ENCODE data around the gene NELL2.

NELL2 gene

GRCh38 chr12:44507461-44507860 is 368.7 kb downstream of the NELL2 start:
- ChIA-PET CTCF (no interaction called here), POLR2A (no interaction called here)
- DNase-seq (ENCODE audit: extremely low spot score), result no peak
- TF ChIP-seq NFRKB (IDR thresholded peaks at IDR 0.05) (no peak), HDGF (IDR thresholded peaks at IDR 0.05; ENCODE audit: borderline replicate concordance) (no peak), SP1 (IDR thresholded peaks at IDR 0.05) (no peak), L3MBTL2 (conservative IDR thresholded peaks at IDR 0.05) (no peak), ELF4 (IDR thresholded peaks at IDR 0.05) (no peak), ZNF384 (IDR thresholded peaks at IDR 0.05) (no peak), FOXM1 (IDR thresholded peaks at IDR 0.05; ENCODE audit: borderline replicate concordance) (no peak), FOXK2 (IDR thresholded peaks at IDR 0.05) (no peak), SUZ12 (IDR thresholded peaks at IDR 0.05) (no peak), BHLHE40 (IDR thresholded peaks at IDR 0.05; ENCODE audit: borderline replicate concordance) (no peak), TARDBP (IDR thresholded peaks at IDR 0.05) (no peak)

DNA sequence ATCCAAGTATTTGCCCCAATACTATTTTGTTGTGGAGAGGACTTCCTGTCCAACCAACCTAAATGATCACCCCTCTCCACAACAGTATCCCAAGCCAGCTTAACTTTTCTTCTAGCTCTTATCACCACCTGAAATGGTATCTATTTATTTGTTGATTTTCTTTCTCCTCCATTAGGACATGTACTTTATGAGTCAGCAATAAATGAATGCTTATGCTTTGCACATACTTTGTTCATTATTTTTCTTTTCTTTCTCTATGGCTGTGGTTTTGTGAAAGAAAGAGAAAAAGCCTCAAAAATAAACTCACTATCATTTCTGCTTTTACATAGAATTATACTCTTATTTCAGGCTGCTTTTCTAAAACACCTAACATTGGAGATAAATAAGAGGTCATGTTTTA is 371.3 kb downstream of the NELL2 start:
- TF ChIP-seq FOXK2 (IDR thresholded peaks at IDR 0.05), result no peak
- no peak for TF ChIP-seq ARNT (IDR thresholded peaks at IDR 0.05)
- TF ChIP-seq LEF1 (IDR thresholded peaks at IDR 0.05; ENCODE audit: borderline replicate concordance), result no peak
- no peak for TF ChIP-seq NFRKB (IDR thresholded peaks at IDR 0.05)
- TF ChIP-seq FOXM1 (IDR thresholded peaks at IDR 0.05; ENCODE audit: borderline replicate concordance), result no peak
- TF ChIP-seq ZNF384 (IDR thresholded peaks at IDR 0.05), result no peak
- TF ChIP-seq TARDBP (IDR thresholded peaks at IDR 0.05), result no peak
- TF ChIP-seq, protein P1, sequence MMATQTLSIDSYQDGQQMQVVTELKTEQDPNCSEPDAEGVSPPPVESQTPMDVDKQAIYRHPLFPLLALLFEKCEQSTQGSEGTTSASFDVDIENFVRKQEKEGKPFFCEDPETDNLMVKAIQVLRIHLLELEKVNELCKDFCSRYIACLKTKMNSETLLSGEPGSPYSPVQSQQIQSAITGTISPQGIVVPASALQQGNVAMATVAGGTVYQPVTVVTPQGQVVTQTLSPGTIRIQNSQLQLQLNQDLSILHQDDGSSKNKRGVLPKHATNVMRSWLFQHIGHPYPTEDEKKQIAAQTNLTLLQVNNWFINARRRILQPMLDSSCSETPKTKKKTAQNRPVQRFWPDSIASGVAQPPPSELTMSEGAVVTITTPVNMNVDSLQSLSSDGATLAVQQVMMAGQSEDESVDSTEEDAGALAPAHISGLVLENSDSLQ (IDR thresholded peaks at IDR 0.05), result no peak
- no peak for TF ChIP-seq L3MBTL2 (conservative IDR thresholded peaks at IDR 0.05)
- no peak for TF ChIP-seq BHLHE40 (IDR thresholded peaks at IDR 0.05; ENCODE audit: borderline replicate concordance)
- no peak for TF ChIP-seq CTBP1 (IDR thresholded peaks at IDR 0.05; ENCODE audit: borderline replicate concordance)
- TF ChIP-seq FOXA1 (IDR thresholded peaks at IDR 0.05), result no peak
- no peak for DNase-seq (ENCODE audit: extremely low spot score)
- ChIA-PET POLR2A (no interaction called here), CTCF (no interaction called here)

- POLR2A ChIA-PET, result no interaction called here
- CTCF ChIA-PET, result no interaction called here
- no peak for TF ChIP-seq HDGF (IDR thresholded peaks at IDR 0.05; ENCODE audit: borderline replicate concordance)
- no peak for TF ChIP-seq FOXM1 (IDR thresholded peaks at IDR 0.05; ENCODE audit: borderline replicate concordance)
- no peak for TF ChIP-seq CTBP1 (IDR thresholded peaks at IDR 0.05; ENCODE audit: borderline replicate concordance)
- TF ChIP-seq SUZ12 (IDR thresholded peaks at IDR 0.05), result no peak
- no peak for TF ChIP-seq NFRKB (IDR thresholded peaks at IDR 0.05)
- no peak for TF ChIP-seq FOXA1 (IDR thresholded peaks at IDR 0.05)
- no peak for TF ChIP-seq TARDBP (IDR thresholded peaks at IDR 0.05)
- no peak for TF ChIP-seq SP1 (IDR thresholded peaks at IDR 0.05)
- TF ChIP-seq, protein P1 (IDR thresholded peaks at IDR 0.05), result no peak
- no peak for TF ChIP-seq L3MBTL2 (conservative IDR thresholded peaks at IDR 0.05)
- TF ChIP-seq ZNF384 (IDR thresholded peaks at IDR 0.05), result no peak
- TF ChIP-seq ELF4 (IDR thresholded peaks at IDR 0.05), result no peak
- TF ChIP-seq FOXK2 (IDR thresholded peaks at IDR 0.05), result no peak
- TF ChIP-seq LEF1 (IDR thresholded peaks at IDR 0.05; ENCODE audit: borderline replicate concordance), result no peak
- TF ChIP-seq ARNT (IDR thresholded peaks at IDR 0.05), result no peak
- TF ChIP-seq BHLHE40 (IDR thresholded peaks at IDR 0.05; ENCODE audit: borderline replicate concordance), result no peak
- DNase-seq (ENCODE audit: extremely low spot score), result no peak
Measured at GRCh38 chr12:44503329-44503728, 372.8 kb downstream of the NELL2 start.

DNA sequence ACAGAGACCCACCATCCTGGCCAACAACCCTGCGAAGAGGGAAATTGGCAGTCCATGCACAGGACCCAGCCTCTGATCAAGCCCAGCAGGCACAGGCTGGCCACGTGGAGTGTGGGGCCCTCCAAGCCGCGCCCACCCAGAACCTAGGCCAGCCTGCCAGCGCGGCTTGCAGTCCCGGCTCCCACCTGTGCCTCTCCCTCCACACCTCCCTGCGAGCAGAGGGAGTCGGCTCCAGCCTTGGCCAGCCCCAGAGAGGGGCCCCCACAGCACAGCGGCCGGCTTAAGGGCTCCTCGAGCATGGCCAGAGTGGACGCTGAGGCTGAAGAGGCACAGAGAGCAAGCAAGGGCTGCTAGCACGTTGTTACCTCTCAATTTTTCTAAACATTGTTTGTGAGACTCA is 373.4 kb downstream of the NELL2 start:
- ChIA-PET CTCF (no interaction called here), POLR2A (no interaction called here)
- no peak for TF ChIP-seq NFRKB (IDR thresholded peaks at IDR 0.05)
- TF ChIP-seq BHLHE40 (IDR thresholded peaks at IDR 0.05; ENCODE audit: borderline replicate concordance), result no peak
- TF ChIP-seq L3MBTL2 (conservative IDR thresholded peaks at IDR 0.05), result no peak
- no peak for TF ChIP-seq TARDBP (IDR thresholded peaks at IDR 0.05)
- TF ChIP-seq FOXK2 (IDR thresholded peaks at IDR 0.05), result no peak
- TF ChIP-seq ELF4 (IDR thresholded peaks at IDR 0.05), result no peak
- no peak for TF ChIP-seq CTBP1 (IDR thresholded peaks at IDR 0.05; ENCODE audit: borderline replicate concordance)
- DNase-seq (ENCODE audit: extremely low spot score), result no peak

DNA sequence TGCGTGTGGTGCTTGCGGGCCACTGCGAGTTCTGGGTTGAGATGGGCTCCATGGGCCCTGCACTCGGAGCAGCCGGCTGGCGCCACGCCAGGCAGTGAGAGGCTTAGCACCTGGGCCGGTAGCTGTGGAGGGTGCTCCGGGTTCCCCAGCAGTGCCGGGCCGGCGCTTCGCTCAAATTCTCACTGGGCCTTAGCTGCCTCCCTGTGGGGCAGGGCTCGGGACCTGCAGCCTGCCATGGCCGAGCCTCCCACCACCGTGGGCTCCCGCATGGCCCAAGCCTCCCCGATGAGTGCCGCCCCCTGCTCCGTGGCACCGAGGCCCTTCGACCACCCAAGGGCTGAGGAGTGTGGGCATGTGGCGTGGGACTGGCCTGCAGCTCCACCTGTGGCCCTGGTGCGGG is 375.7 kb downstream of the NELL2 start:
- CTCF ChIA-PET, result no interaction called here
- POLR2A ChIA-PET, result no interaction called here
- TF ChIP-seq TARDBP (IDR thresholded peaks at IDR 0.05) (no peak), ELF4 (IDR thresholded peaks at IDR 0.05) (no peak), ZNF384 (IDR thresholded peaks at IDR 0.05) (no peak), BHLHE40 (IDR thresholded peaks at IDR 0.05; ENCODE audit: borderline replicate concordance) (no peak), LEF1 (IDR thresholded peaks at IDR 0.05; ENCODE audit: borderline replicate concordance) (no peak), L3MBTL2 (conservative IDR thresholded peaks at IDR 0.05) (no peak), HDGF (IDR thresholded peaks at IDR 0.05; ENCODE audit: borderline replicate concordance) (no peak), SUZ12 (IDR thresholded peaks at IDR 0.05) (no peak), FOXK2 (IDR thresholded peaks at IDR 0.05) (no peak), ARNT (IDR thresholded peaks at IDR 0.05) (no peak), CTBP1 (IDR thresholded peaks at IDR 0.05; ENCODE audit: borderline replicate concordance) (no peak), FOXA1 (IDR thresholded peaks at IDR 0.05) (no peak), FOXM1 (IDR thresholded peaks at IDR 0.05; ENCODE audit: borderline replicate concordance) (no peak), NFRKB (IDR thresholded peaks at IDR 0.05) (no peak), SP1 (IDR thresholded peaks at IDR 0.05) (no peak)
- TF ChIP-seq, protein P1 (IDR thresholded peaks at IDR 0.05), result no peak
- no peak for DNase-seq (ENCODE audit: extremely low spot score)

GRCh38 chr12:44497044-44497443 is 379.1 kb downstream of the NELL2 start:
- no peak for TF ChIP-seq FOXM1 (IDR thresholded peaks at IDR 0.05; ENCODE audit: borderline replicate concordance)
- TF ChIP-seq CTBP1 (IDR thresholded peaks at IDR 0.05; ENCODE audit: borderline replicate concordance), result no peak
- TF ChIP-seq ELF4 (IDR thresholded peaks at IDR 0.05), result no peak
- no peak for TF ChIP-seq FOXA1 (IDR thresholded peaks at IDR 0.05)
- no peak for TF ChIP-seq NFRKB (IDR thresholded peaks at IDR 0.05)
- no peak for TF ChIP-seq LEF1 (IDR thresholded peaks at IDR 0.05; ENCODE audit: borderline replicate concordance)
- no peak for TF ChIP-seq FOXK2 (IDR thresholded peaks at IDR 0.05)
- no peak for TF ChIP-seq ZNF384 (IDR thresholded peaks at IDR 0.05)
- TF ChIP-seq, protein P1 (IDR thresholded peaks at IDR 0.05), result no peak
- TF ChIP-seq L3MBTL2 (conservative IDR thresholded peaks at IDR 0.05), result no peak
- no peak for TF ChIP-seq TARDBP (IDR thresholded peaks at IDR 0.05)
- TF ChIP-seq SUZ12 (IDR thresholded peaks at IDR 0.05), result no peak
- no peak for TF ChIP-seq BHLHE40 (IDR thresholded peaks at IDR 0.05; ENCODE audit: borderline replicate concordance)
- no peak for TF ChIP-seq HDGF (IDR thresholded peaks at IDR 0.05; ENCODE audit: borderline replicate concordance)
- no peak for TF ChIP-seq ARNT (IDR thresholded peaks at IDR 0.05)
- CTCF ChIA-PET, result no interaction called here
- POLR2A ChIA-PET, result no interaction called here
- no peak for DNase-seq (ENCODE audit: extremely low spot score)

All from HEK293T (cell line).